Measurements from ENCODE around the gene CCDC183.

- TF ChIP-seq CTCF (IDR thresholded peaks at IDR 0.05) (no peak), POLR2AphosphoS5 (IDR thresholded peaks at IDR 0.05) (no peak)
Observed at GRCh38 chr9:136759436-136760325, 36.5 kb upstream of the CCDC183 start.
